Activated CD8-positive, alpha-beta memory T cell treated with anti-CD3 and anti-CD28 coated beads, Interleukin-2, amount 50 U/mL, for 1 hour (primary cell): ENCODE measurements around the gene CUX1.
A peak's percentile ranks its signal among the peaks of the same experiment; 100 is the strongest.

ENCODE experiments used
- DNase-seq: peaks from one replicate; pipeline ENCODE4 v3.0.0-alpha.2; 2020; ENCODE audit errors: extremely low read depth

The CUX1 gene

DNA sequence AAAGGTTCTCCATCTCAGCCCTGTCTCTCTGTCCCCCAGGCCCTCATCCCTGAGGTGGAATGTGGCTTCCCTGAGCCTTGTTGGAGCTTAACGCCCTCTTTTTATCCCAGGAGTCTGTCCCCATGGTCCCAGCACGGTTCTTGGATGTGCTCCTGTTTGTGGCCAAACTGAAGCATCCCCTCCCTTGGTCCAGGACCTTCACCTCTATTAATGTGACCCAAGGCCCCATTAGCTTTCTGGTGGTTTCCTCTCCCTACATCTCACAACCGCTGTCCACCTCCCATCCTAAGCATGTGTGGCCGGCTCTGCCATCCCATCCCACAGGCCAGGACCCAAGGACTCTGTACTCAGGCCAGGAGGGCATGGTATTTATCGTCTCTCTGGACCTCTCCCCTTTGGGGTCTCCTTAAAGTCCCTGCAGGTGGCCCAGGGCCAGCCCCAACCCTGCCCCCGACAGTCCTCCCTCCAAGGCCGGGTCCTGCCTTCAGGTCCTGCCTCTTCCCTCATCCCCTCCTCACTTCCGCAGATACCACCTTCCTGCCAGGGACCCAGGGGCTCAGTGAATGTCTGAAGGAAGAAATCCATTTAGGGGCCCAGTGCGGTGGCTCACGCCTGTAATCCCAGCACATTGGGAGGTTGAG, 453.9 kb downstream of the CUX1 start:
- no peak for DNase-seq

DNA sequence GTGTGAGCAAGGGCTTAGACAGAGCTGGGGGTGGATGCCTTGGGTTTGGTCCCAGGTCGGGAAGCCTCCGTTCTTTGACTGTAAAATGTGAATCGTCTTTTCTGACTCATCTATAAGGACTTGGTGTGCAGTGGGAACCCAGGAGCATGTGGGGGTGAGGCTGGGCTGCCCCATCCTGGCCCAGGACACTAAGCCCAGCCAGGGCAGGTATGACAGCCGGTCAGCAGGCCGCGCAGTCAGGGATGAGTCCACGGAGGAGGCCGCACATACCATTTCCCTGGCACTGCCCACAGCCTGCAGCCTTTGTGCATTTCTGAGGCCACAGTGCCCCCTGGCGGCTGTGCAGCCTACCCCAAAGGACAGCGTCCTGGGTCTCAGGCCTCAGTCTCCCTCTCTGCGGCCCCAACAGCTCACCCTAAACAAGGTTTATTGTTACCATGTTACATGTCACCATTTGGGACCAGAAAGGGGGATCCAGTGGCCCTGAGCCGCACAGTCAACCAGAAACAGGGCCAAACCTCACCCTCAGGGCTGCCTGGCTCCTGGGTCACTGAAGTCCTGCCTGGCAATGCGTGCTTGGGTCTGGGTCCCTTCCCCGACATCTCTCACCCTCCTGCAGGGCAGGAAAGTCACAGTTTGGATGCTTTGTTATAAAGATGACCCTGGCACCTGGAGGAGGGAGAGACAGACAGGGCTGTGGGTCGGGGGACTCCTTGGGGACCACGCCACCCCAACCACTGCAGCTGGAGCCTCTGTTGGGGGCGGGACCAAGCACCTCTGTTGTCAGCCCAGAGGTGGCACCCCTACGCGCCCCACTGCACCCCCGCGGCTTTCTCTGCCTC, 454.9 kb downstream of the CUX1 start:
- peak; percentile 34 for DNase-seq

DNA sequence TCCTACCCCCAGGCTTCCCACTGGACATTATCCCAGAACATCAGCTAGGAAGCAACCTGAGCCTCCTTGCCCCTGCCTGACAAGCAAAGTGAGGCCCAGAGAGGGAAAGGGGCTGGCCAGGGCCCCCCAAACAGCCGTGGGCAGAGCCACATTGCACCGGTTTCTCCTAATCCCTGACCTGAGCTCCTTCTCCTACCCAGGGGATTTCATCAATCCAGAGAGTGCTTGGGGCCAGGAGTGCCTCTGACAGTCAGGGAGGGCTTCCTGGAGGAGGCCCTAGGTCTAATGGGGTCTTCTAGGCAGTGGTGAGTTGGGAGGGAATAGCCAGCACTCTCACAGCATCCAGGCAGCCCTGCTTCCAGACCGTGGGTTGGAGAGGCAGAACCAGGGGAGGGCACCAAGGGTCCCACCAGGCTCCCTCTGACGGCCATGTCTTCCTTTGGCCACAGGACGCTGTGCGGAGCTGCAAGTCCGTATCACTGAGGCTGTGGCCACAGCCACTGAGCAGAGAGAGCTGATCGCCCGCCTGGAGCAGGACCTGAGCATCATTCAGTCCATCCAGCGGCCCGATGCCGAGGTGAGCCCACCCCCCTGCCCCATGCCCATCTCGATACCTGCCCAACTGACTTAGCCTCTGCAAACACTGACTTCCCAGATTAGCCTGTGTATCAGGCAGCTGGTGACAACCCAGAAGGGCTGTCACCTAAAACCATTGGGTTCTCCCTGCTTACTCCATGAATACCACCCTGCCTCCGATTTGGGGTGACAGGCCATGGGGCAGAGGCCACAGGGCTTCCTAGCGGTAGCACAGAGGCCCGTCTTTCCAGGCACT, 455.7 kb downstream of the CUX1 start:
- no peak for DNase-seq

DNA sequence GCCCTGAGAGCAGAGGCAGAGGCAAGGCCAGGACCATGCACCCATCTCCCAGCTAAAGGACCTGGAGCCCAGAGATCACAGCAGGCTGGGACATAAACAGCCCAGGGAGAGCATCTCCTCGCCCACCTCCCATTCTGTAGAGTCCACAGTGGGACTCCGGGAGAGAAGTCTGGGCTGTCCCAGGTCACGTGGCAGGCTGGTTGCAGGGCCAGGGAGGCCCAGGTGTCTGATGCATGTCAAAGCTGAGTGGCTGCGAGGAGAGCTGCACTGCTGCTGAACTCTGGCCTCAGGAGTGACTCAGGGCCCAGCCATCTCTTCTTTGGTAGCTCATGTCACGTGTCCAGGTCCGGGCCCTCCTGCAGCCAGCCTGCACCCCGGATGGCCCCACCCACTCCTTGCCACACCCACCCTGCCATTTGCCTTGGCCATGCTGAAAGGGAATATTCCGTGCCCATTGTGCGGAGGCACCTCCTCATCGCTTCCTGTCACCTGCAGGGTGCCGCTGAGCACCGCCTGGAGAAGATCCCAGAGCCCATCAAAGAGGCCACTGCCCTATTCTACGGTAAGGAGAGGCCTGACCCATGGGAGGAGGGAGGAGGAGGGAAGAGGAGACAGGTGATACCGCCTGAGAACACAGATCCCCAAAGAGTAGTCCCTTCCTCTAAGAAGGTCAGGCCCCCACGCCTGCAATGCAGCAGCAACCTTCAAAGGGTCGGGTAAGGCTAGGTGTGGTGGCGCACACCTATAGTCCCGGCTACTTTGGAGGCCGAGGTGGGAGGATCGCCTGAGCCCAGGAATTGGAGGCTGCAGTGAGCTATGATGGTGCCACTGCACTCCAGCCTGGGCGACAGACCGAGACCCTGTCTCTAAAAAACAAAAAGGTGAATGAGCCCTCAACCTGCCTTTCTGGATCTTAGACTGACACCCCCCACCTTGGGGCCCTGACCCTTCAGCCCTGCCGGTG, 456.6 kb downstream of the CUX1 start:
- no peak for DNase-seq

DNA sequence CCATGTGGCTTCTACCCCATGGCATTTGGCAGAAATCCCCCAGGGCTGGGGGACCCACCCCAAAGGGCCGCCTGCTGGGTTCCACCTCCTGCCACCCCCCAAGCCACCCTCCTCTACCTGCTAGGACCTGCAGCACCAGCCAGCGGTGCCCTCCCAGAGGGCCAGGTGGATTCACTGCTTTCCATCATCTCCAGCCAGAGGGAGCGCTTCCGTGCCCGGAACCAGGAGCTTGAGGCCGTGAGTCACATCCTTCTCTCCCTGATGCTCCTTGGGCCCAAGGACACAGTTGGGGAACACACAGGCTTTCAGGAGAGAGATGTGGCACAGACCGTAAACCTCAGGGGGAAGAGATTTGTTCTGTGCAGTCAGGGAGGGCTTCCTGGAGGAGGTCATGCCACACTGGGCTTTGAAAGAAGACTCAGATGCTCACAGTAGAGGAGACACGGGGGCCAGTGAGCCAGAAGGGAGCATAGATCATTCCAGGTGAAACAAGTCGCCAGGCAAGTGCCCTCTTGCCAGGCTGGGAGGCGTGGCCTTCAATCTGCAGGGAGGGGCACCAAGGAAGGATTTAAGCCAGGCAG, 457.8 kb downstream of the CUX1 start:
- DNase-seq = no peak

DNA sequence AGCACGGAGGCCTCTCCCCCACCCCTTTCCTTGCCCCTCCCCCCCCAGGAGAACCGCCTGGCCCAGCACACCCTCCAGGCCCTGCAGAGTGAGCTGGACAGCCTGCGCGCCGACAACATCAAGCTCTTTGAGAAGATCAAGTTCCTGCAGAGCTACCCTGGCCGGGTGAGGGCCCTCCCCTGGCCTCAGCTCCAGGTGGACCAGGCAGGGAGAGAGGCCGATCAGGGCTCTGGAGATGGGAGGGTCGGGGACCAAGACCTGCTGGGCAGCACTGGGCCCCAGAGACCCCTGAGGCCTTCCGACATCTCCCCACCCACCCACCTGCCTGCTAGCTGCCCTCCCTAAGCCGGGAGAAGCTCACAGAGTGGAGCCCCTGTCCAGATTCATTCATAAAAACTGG, 460.5 kb downstream of the CUX1 start:
- no peak for DNase-seq

DNA sequence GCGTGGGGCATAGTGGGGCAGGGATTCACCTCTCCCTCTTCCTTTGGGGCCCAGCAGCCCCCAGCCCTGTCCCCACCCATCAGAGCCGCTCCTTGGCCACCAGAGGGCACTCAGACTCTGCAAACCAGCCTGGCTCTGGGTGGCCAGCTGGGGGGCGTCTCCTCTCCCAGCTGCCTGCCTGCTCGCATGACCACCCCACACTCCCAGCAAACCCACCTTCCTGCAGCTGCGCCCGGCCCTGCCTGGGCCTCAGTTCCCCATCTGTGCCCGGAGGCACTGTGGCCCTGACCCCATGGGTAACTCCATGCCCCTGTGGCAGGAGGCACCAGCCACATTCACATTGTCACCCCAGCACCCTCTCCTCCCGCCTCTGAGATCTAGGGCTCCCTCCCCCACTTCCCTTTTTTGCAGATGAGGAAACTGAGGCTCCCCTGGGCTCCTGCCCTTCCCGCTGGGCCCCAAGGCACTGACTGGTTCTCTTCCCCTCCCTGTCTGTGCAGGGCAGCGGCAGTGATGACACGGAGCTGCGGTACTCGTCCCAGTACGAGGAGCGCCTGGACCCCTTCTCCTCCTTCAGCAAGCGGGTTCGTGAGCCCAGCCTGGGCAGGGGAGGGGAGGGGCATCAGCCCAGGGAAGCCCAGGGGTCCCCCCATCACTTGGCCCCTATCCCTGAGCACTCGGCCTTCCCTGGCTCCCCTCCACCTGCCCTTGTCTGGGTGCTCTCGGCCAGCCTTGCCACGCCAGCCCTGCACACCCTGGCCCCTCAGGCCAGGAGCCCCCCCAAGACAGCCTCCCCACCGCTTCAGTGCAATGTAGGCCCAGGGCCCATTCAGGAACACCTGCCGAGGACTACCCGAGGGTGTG, 462.3 kb downstream of the CUX1 start:
- peak; percentile 16 for DNase-seq

DNA sequence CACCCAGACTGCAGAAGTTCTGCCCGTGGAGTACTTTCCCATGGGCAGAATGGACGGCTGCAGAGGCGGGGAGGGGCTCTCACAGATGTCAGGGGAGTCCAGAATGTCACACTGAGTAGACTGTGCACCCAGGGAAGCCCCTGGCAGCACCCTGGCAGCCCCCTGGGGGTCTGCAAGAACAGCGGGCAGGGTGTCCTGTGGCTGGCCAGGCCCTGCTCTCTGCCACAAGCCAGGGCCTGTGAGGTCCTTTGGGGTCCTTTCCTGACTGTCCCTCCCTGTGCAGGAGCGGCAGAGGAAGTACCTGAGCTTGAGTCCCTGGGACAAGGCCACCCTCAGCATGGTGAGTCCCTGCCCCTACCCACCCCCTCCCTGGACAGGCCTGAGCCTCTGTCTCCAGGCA, 463.1 kb downstream of the CUX1 start:
- DNase-seq = no peak

DNA sequence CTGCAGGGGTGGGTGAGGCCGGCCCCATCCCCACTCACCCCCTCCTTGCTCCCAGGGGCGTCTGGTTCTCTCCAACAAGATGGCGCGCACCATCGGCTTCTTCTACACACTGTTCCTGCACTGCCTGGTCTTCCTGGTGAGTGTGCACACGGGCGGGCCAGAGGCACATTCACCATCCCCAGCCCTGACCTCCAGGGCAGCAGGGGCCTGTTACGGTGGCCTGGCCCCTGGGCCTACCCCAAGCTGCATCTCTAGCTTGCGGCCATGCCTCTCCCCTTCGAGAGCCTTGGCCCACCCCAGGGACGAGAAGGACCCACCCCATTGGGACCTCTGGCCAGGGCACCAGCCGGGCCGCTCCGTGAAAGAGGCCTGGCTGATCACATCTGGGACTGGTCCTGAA, 464.4 kb downstream of the CUX1 start:
- DNase-seq = no peak

DNA sequence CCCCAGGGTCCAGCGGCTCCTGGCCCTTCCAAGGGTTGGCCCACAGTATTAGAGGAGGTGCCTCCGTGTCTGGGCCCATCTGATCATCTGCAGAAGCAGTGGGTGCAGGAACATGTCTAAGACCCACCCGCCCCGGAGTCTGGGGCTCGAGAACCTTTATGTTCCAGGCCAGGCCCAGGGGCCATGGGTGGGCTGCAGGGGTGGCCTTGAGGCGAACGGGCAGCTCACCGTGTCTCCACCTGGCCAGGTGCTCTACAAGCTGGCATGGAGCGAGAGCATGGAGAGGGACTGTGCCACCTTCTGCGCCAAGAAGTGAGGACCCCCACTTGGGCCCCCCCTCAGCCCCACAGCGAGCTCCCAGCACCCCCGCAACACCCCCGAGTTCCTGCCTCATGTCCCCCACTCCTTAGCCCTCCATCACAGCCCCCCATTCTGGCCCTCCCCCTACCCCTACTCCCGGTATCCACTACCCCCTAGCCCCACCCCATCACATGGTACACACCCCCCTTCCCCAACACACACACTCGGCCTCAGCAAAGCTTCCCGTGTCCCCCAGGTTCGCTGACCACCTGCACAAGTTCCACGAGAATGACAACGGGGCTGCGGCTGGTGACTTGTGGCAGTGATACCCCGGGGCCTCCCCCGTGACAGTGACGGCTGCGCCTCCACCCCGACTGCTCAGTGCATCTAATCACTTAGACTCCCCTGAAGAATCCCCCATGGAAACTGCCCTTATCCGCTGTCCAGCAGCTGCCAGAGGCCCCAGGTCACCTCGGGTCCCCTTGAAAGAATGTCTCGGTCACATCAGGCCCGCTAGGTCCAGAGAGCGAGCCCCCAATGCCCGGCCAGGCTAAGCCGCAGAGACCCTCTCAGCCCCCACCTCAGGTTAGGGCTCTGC, 465.3 kb downstream of the CUX1 start:
- no peak for DNase-seq

DNA sequence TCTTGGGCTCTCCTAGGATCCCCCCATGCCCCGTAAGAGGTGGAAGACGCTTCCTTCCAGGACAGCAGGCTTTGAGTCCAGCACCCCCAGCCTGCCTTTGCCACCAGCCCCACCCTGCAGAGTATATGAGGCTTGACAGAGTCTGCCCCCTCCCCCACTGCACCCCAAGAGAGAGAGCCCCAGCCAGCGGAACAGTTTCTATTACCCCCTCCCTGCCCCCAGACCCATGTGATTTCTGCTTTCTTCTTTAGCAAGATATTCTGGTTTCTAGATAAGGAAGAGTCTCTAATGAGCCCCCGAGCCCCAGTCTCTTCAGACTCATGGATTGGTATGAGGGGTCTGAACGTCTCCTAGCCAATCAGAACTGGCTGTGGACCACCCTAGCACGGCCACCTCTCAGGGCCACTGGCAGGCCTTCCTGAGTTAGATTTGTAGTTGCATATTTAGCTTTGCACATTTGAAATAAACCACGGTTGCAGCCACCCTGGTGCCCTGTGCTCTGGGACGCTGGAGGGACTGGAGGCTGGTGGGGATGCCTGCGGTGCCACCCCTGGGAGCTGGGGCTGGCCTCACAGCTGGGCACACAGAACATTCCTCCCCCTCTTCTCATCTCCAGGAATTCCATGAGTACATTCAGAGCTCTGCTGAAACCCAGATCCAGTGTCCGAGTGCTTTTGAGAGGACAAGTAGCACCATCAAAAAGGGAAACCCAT, 466.2 kb downstream of the CUX1 start:
- no peak for DNase-seq

DNA sequence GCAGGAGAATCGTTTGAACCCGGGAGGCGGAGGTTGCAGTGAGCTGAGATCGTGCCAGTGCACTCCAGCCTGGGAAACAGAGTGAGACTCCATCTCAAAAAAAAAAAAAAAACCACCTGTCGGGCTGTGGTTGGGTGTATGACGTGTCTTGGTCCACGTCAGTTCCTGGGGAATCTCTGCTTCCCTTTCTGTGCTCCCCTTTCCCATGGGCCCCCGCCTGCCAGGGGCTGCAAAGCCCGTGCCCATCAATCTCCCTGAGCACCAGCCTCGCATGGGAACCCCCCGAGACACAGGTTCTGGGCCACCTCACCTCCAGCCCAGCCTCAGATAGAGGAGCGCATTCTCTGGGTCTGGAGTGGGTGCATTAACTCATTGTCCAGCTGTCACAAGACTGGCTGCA, 467.0 kb downstream of the CUX1 start:
- DNase-seq = peak; percentile 11

DNA sequence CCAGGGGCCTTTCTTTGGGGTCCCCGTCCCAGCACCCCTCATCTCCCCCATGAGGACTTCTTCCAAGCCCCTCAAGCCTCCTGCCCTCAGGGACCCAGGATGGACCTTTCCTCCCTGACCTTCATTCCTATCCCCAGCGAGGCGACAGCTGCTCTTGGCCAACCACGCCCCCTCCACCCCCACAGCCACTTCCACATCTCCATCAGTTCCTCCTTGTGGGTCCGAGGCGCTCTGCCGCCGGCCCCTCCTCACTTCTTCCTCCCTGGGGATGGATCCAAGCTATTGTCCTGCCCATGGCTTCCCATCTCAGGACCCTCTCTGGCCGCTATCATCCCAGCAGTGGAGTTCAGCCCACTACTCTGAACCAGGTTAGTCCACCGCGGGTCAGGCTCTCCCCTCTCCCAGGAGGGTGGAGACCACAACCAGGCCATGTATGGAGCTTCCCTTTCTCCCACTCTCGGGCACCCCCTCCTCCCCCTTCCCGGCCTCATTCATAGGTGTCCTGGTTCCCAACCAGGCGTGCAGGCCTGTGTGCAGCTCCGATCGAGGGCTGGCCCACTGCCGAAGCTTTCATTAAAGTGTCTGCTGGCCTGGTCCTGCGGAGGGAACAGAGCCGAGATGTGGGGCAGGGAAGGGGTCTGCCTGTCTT, 467.6 kb downstream of the CUX1 start:
- no peak for DNase-seq

DNA sequence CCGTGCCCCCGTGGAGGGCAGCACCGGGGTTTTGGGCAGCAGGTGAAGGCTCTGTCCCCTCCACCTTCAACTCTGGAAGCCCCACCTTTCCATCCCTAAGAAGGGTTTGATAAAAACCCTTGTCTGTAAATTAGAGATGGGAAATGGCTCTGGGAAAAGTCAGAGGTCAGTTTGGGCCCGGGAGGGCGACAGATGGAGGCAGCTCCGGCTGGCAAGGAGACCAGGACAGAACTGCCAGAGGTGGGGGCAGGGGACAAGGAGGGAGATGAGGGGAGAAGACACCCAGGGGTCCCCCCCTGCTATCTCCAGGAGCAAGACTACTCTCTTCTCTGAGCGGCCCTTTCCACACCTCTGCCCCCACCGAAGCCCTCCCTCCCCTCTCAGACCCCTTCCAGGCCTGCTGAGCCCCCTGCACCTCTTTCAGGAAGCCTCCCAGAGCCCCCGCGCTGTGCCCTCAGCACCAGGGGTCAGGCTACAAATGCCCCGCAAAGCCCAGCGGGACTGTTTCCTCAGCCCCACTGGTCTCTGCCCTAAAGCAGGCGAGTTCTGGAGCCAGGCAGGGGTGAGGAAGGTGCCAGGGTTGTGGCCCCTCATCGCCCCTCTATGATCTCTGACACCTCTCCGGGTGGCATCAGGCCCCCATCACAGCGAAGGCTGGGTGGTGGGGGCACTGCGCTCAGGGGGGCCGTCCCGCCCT, 468.3 kb downstream of the CUX1 start:
- DNase-seq = no peak

DNA sequence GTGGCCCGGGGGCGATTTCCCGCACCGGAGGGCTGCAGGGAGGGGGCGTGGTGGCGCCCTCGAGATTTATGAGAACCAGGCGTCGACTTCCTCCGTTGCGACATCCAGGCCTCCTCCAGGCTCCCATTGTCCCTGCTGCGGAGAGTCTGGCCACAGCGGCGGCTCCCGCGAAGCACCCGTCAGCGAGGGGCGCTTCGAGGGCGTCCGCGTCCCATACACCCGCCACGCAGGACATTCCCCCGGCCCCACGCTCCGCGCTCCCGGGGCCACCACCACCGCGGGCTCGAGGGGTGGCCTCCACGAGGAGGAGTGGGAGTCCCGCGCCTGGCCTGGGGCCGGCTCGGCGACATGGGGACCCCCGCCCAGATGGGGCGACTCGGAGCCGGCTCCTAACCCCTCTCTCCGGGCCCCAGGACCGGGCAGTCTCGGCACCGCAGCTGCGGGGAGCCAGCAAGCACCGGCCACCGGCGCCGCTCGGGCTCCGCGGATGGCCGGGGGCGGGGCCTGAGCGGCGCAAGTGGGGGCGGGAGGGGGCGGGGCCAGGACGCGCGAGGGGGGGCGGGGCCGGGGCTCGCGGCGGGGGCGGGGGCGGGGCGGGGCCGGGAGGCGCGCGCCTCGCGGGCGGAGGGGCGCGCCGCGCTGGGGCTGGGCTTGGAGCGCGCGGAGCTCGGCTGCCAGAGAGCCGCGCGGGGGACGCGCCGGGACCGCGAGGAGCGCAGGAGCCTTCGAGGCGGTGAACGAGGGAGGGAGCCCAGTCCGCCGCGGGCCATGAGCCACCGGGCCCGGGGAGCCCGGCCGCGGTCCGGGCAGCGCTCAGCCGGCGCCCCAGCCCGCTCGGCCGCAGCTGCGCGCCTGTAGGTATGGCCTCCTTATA, 469.0 kb downstream of the CUX1 start, which contains the start of gene SH2B2:
Gene SH2B2, plus strand, starts transcription at position 632 of the 874 bp plus-strand sequence. CDS start 13,683 bp downstream, outside the sequence.
- DNase-seq = no peak
